ENCODE data around the gene RUBCNL.

GRCh38 chr13:46373623-46374022 is 13.4 kb downstream of the RUBCNL start:
- TF ChIP-seq CTCF (IDR thresholded peaks at IDR 0.05) (no peak), ZNF232 (CRISPR knock-in tag; IDR thresholded peaks at IDR 0.05) (no peak), FOXP1 (CRISPR knock-in tag; IDR thresholded peaks at IDR 0.05; ENCODE audit: borderline replicate concordance) (no peak), ATF2 (CRISPR knock-in tag; IDR thresholded peaks at IDR 0.05; ENCODE audit: borderline replicate concordance, low read depth) (no peak)

Data from WTC11 (cell line).